ENCODE data around the gene BZW1. TPM values are rescaled to one million over a fixed set of nuclear protein-coding genes. Genes with fewer than 3 reads are reported as not detected.

The BZW1 gene
- 296 TPM for polyA plus RNA-seq (2013, experiment 1 of 2)
- polyA plus RNA-seq (2013, experiment 2 of 2), result 259 TPM

- Histone ChIP-seq H3K9ac (ENCODE audit: low read depth, low read length) (peak within 1 kb of the TSS; percentile 100), H3K27me3 (ENCODE audit: insufficient read depth, low read length) (no peaks in the 10 kb centered on the region), H3K9me3 (ENCODE audit: insufficient read depth, low read depth, low read length) (no peaks in the 10 kb centered on the region), H3K4me3 (ENCODE audit: low read length) (peak within 1 kb of the TSS; percentile 75), H3K36me3 (ENCODE audit: insufficient read depth, low read length) (peaks cover 36% of the 10 kb centered on the region), H3K27ac (ENCODE audit: low read depth, low read length) (peak within 1 kb of the TSS; percentile 99), H3K4me1 (ENCODE audit: insufficient read depth, low read length) (peaks cover 17% of the 10 kb centered on the region)
- under 1% methylated on average over 67 of the region's 75 CpGs for WGBS
These were observed at the start of gene BZW1 for GRCh38 chr2:200811333-200812121. Gene BZW1 (plus strand): TSS chr2:200811910. CDS start chr2:200813218, 1,308 bp downstream.

- 93% methylated on average over 4 of the region's 4 CpGs for WGBS
- no peak overlapping the region for H3K9ac ChIP-seq (ENCODE audit: low read depth, low read length)
- no peaks in the 10 kb centered on the region for H3K9me3 ChIP-seq (ENCODE audit: insufficient read depth, low read depth, low read length)
- H3K27ac ChIP-seq (ENCODE audit: low read depth, low read length), result no peak overlapping the region
- no peak overlapping the region for H3K4me3 ChIP-seq (ENCODE audit: low read length)
- no peaks in the 10 kb centered on the region for H3K27me3 ChIP-seq (ENCODE audit: insufficient read depth, low read length)
- no peaks in the 10 kb centered on the region for H3K36me3 ChIP-seq (ENCODE audit: insufficient read depth, low read length)
- peaks cover 4% of the 10 kb centered on the region; the same call in 1 of the 2 replicates for H3K4me1 ChIP-seq (ENCODE audit: insufficient read depth, low read length)
These were observed 49.6 kb upstream of the BZW1 start for GRCh38 chr2:200762127-200762526.

- Histone ChIP-seq H3K27me3 (ENCODE audit: insufficient read depth, low read length) (no peaks in the 10 kb centered on the region), H3K27ac (ENCODE audit: low read depth, low read length) (no peak overlapping the region), H3K4me3 (ENCODE audit: low read length) (no peak overlapping the region), H3K9me3 (ENCODE audit: insufficient read depth, low read depth, low read length) (no peaks in the 10 kb centered on the region), H3K9ac (ENCODE audit: low read depth, low read length) (no peak overlapping the region), H3K4me1 (ENCODE audit: insufficient read depth, low read length) (no peaks in the 10 kb centered on the region), H3K36me3 (ENCODE audit: insufficient read depth, low read length) (no peaks in the 10 kb centered on the region)
- WGBS, result 87% methylated on average over 3 of the region's 4 CpGs
These were observed 48.3 kb upstream of the BZW1 start for GRCh38 chr2:200763422-200763821.

DNA sequence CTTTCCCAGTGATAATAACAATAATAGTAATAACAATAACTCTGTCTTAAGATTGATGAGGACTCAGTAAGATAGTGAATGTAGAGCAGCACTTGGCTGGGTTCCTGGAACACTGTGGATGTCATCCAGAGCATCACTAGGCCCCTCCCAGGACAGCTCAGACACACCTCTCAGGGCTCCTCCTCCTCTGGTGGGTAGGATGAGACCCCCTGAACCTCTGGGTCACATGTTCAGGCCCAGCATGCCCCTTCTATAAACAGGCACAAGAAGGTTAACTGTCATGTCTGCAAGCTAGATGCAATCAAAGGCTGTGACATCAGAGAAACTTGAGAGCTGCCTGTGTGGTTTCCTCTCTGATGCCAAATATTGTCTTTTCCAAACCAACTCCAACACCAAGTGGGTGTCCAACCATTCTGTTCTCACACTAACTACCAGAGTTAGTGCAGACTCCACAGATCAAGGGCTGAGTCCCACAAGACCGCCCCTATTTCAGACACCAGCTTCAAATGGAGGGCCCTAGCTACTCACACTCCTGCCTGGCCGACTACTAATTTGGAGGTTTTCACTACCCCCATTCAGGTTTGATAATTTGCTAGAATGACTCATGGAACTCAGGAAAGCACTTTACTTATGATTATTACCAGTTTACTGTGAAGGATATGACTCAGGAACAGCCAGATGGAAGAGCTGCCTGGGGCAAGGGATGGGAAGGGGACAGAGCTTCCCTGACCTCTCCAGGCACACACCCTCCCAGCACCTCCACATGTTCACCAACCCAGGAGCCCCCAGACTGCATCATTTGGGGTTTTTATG, 46.4 kb upstream of the BZW1 start:
- H3K4me1 ChIP-seq (ENCODE audit: insufficient read depth, low read length), result no peaks in the 10 kb centered on the region
- H3K27me3 ChIP-seq (ENCODE audit: insufficient read depth, low read length), result no peaks in the 10 kb centered on the region
- H3K9me3 ChIP-seq (ENCODE audit: insufficient read depth, low read depth, low read length), result no peaks in the 10 kb centered on the region
- H3K9ac ChIP-seq (ENCODE audit: low read depth, low read length), result no peak overlapping the region
- H3K27ac ChIP-seq (ENCODE audit: low read depth, low read length), result no peak overlapping the region
- WGBS, result 92% methylated on average over 2 of the region's 2 CpGs
- H3K4me3 ChIP-seq (ENCODE audit: low read length), result no peak overlapping the region
- H3K36me3 ChIP-seq (ENCODE audit: insufficient read depth, low read length), result no peaks in the 10 kb centered on the region

GRCh38 chr2:200765995-200766660, 45.6 kb upstream of the BZW1 start:
- Histone ChIP-seq H3K27ac (ENCODE audit: low read depth, low read length) (no peak overlapping the region), H3K9ac (ENCODE audit: low read depth, low read length) (no peak overlapping the region), H3K4me3 (ENCODE audit: low read length) (no peak overlapping the region), H3K9me3 (ENCODE audit: insufficient read depth, low read depth, low read length) (no peaks in the 10 kb centered on the region), H3K27me3 (ENCODE audit: insufficient read depth, low read length) (no peaks in the 10 kb centered on the region), H3K4me1 (ENCODE audit: insufficient read depth, low read length) (no peaks in the 10 kb centered on the region), H3K36me3 (ENCODE audit: insufficient read depth, low read length) (no peaks in the 10 kb centered on the region)
- WGBS, result 88% methylated on average over 8 of the region's 8 CpGs

GRCh38 chr2:200767111-200767885, 44.4 kb upstream of the BZW1 start:
- Histone ChIP-seq H3K9me3 (ENCODE audit: insufficient read depth, low read depth, low read length) (no peaks in the 10 kb centered on the region), H3K27ac (ENCODE audit: low read depth, low read length) (no peak overlapping the region), H3K36me3 (ENCODE audit: insufficient read depth, low read length) (no peaks in the 10 kb centered on the region), H3K4me1 (ENCODE audit: insufficient read depth, low read length) (no peaks in the 10 kb centered on the region), H3K4me3 (ENCODE audit: low read length) (no peak overlapping the region), H3K9ac (ENCODE audit: low read depth, low read length) (no peak overlapping the region), H3K27me3 (ENCODE audit: insufficient read depth, low read length) (no peaks in the 10 kb centered on the region)
- WGBS, result 84% methylated on average over 12 of the region's 12 CpGs

GRCh38 chr2:200770847-200771246, 40.9 kb upstream of the BZW1 start:
- Histone ChIP-seq H3K27ac (ENCODE audit: low read depth, low read length) (no peak overlapping the region), H3K4me3 (ENCODE audit: low read length) (no peak overlapping the region), H3K27me3 (ENCODE audit: insufficient read depth, low read length) (no peaks in the 10 kb centered on the region), H3K4me1 (ENCODE audit: insufficient read depth, low read length) (0 out of 2 replicates have a peak, but pooled peaks cover 5% of the 10 kb centered on the region), H3K9ac (ENCODE audit: low read depth, low read length) (no peak overlapping the region), H3K9me3 (ENCODE audit: insufficient read depth, low read depth, low read length) (no peaks in the 10 kb centered on the region), H3K36me3 (ENCODE audit: insufficient read depth, low read length) (no peaks in the 10 kb centered on the region)
- 93% methylated on average over 6 of the region's 6 CpGs for WGBS

DNA sequence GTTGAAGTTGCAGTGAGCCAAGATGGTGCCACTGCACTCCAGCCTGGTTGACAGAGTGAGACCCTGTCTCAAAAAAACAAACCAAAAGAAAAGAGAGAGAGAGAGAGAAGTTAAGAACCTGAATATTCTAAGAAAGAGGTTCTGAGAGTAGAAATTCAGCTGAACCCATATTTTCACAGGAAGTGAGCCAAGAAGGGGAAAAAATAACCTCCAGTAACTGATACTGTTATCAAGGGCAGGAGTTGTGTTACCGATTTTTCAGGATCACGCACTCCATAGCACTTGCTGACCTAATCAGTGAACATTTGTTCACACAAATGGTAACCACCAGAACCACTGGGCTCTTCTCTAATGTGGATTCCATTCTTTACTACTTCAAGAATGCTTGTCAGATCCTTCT, 39.1 kb upstream of the BZW1 start:
- Histone ChIP-seq H3K4me3 (ENCODE audit: low read length) (no peak overlapping the region), H3K27me3 (ENCODE audit: insufficient read depth, low read length) (no peaks in the 10 kb centered on the region), H3K9ac (ENCODE audit: low read depth, low read length) (no peak overlapping the region), H3K27ac (ENCODE audit: low read depth, low read length) (no peak overlapping the region), H3K36me3 (ENCODE audit: insufficient read depth, low read length) (no peaks in the 10 kb centered on the region), H3K9me3 (ENCODE audit: insufficient read depth, low read depth, low read length) (no peaks in the 10 kb centered on the region), H3K4me1 (ENCODE audit: insufficient read depth, low read length) (peaks cover 8% of the 10 kb centered on the region; the same call in 1 of the 2 replicates)
- WGBS, result 100% methylated on average over 2 of the region's 2 CpGs

- Histone ChIP-seq H3K4me1 (ENCODE audit: insufficient read depth, low read length) (peaks cover 8% of the 10 kb centered on the region; the same call in 1 of the 2 replicates), H3K36me3 (ENCODE audit: insufficient read depth, low read length) (no peaks in the 10 kb centered on the region), H3K4me3 (ENCODE audit: low read length) (no peak overlapping the region), H3K9me3 (ENCODE audit: insufficient read depth, low read depth, low read length) (no peaks in the 10 kb centered on the region), H3K9ac (ENCODE audit: low read depth, low read length) (no peak overlapping the region), H3K27me3 (ENCODE audit: insufficient read depth, low read length) (no peaks in the 10 kb centered on the region), H3K27ac (ENCODE audit: low read depth, low read length) (no peak overlapping the region)
- no CpG with 5 or more reads among the region's 1 CpG for WGBS
These were observed 38.6 kb upstream of the BZW1 start for GRCh38 chr2:200773083-200773482.

DNA sequence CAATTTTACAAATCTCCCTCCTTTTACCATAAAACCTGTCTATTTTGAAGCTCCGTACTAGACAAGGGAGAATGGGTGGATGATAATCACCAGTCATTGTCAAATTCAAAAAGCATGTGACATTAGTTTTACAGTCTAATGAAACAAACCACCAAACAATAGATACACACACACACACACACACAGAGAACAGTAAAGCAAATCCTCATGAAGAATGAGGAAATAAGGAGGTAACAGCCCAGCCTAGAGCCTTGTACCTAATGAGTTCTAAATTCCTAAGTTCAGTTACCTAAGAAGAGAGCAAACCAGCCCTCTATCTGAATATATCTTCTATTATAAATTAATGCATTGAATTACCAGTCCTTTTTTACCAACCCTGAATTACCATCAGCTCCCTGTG, 36.8 kb upstream of the BZW1 start:
- H3K9me3 ChIP-seq (ENCODE audit: insufficient read depth, low read depth, low read length), result no peaks in the 10 kb centered on the region
- peaks cover 8% of the 10 kb centered on the region; the same call in 1 of the 2 replicates for H3K4me1 ChIP-seq (ENCODE audit: insufficient read depth, low read length)
- H3K9ac ChIP-seq (ENCODE audit: low read depth, low read length), result no peak overlapping the region
- no peaks in the 10 kb centered on the region for H3K36me3 ChIP-seq (ENCODE audit: insufficient read depth, low read length)
- no peak overlapping the region for H3K4me3 ChIP-seq (ENCODE audit: low read length)
- no CpG with 5 or more reads among the region's 1 CpG for WGBS
- H3K27ac ChIP-seq (ENCODE audit: low read depth, low read length), result no peak overlapping the region
- H3K27me3 ChIP-seq (ENCODE audit: insufficient read depth, low read length), result no peaks in the 10 kb centered on the region
